H1 (cell line): ENCODE measurements around the gene GHRHR. TPM values are rescaled to one million over a fixed set of nuclear protein-coding genes. Genes with fewer than 3 reads are reported as not detected.

Experiments used
- ZNF274 ChIP-seq: IDR thresholded peaks from 2 replicates; pipeline ENCODE4 v1.7.0; 2012; ENCODE audit warnings: low read length, borderline replicate concordance; ENCODE audit errors: extremely low read depth
- polyA plus RNA-seq, 7 experiments: library from polyadenylated mRNA; depleted of rRNA in 3 of 7; stranded (reverse) in 5 of 7; unstranded in 2 of 7; fragments of >200 nt in 5 of 7; fragments of 200-250 nt in 2 of 7; gene quantifications; 1 replicate in 5 of 7; 2 replicates in 1 of 7; 4 replicates in 1 of 7; pipeline versions ENCODE4 v1.2.1 to v1.2.3, GENCODE V29; 2011 to 2013; ENCODE audit warnings: missing spikeins in 2 of 7, mixed read lengths in 2 of 7
- total RNA-seq: library from RNA; stranded (reverse); fragmentation: NEBNext Ultra II Directional; extraction: Animal tissue kit (Norgen Biotek cat#: 25700); gene quantifications from 2 replicates; pipeline ENCODE4 v1.2.1, GENCODE V29; 2021
- TF ChIP-seq, protein P1 (sequence below): fragments of 300-600 bp; sonication (generic); IDR thresholded peaks from 2 replicates; pipeline ENCODE4 v1.7.1; 2012; ENCODE audit warnings: low read length, moderate library complexity, mild to moderate bottlenecking, inconsistent platforms; ENCODE audit not compliant: insufficient replicate concordance

Gene GHRHR
- total and polyA plus RNA-seq, 2 of the 8 experiments (the other 6 are each of a cell fraction or from before 2014, with no cell fraction given), result 0.60 to 6.5 TPM

DNA sequence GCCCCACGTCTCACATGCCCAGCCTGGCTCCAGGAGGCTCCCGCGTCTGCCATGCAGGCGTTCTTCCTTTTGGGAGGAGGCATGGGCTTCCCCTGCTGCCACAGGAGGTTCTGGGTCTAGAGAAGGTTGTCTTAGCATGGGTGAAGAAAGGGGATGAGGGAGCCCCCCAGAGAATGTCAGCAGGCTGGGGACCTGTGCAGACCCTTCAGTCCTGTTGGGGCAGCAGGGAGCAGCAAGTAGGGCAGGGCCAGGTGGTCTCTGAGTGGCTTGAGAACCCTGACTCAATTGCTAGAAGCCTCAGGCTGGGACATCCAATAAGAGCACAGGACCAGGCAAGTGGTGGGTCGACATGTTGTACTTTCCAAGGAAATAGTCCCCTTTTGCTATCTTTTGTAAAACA is 54.0 kb downstream of the GHRHR start (continued):
- TF ChIP-seq, protein P1, sequence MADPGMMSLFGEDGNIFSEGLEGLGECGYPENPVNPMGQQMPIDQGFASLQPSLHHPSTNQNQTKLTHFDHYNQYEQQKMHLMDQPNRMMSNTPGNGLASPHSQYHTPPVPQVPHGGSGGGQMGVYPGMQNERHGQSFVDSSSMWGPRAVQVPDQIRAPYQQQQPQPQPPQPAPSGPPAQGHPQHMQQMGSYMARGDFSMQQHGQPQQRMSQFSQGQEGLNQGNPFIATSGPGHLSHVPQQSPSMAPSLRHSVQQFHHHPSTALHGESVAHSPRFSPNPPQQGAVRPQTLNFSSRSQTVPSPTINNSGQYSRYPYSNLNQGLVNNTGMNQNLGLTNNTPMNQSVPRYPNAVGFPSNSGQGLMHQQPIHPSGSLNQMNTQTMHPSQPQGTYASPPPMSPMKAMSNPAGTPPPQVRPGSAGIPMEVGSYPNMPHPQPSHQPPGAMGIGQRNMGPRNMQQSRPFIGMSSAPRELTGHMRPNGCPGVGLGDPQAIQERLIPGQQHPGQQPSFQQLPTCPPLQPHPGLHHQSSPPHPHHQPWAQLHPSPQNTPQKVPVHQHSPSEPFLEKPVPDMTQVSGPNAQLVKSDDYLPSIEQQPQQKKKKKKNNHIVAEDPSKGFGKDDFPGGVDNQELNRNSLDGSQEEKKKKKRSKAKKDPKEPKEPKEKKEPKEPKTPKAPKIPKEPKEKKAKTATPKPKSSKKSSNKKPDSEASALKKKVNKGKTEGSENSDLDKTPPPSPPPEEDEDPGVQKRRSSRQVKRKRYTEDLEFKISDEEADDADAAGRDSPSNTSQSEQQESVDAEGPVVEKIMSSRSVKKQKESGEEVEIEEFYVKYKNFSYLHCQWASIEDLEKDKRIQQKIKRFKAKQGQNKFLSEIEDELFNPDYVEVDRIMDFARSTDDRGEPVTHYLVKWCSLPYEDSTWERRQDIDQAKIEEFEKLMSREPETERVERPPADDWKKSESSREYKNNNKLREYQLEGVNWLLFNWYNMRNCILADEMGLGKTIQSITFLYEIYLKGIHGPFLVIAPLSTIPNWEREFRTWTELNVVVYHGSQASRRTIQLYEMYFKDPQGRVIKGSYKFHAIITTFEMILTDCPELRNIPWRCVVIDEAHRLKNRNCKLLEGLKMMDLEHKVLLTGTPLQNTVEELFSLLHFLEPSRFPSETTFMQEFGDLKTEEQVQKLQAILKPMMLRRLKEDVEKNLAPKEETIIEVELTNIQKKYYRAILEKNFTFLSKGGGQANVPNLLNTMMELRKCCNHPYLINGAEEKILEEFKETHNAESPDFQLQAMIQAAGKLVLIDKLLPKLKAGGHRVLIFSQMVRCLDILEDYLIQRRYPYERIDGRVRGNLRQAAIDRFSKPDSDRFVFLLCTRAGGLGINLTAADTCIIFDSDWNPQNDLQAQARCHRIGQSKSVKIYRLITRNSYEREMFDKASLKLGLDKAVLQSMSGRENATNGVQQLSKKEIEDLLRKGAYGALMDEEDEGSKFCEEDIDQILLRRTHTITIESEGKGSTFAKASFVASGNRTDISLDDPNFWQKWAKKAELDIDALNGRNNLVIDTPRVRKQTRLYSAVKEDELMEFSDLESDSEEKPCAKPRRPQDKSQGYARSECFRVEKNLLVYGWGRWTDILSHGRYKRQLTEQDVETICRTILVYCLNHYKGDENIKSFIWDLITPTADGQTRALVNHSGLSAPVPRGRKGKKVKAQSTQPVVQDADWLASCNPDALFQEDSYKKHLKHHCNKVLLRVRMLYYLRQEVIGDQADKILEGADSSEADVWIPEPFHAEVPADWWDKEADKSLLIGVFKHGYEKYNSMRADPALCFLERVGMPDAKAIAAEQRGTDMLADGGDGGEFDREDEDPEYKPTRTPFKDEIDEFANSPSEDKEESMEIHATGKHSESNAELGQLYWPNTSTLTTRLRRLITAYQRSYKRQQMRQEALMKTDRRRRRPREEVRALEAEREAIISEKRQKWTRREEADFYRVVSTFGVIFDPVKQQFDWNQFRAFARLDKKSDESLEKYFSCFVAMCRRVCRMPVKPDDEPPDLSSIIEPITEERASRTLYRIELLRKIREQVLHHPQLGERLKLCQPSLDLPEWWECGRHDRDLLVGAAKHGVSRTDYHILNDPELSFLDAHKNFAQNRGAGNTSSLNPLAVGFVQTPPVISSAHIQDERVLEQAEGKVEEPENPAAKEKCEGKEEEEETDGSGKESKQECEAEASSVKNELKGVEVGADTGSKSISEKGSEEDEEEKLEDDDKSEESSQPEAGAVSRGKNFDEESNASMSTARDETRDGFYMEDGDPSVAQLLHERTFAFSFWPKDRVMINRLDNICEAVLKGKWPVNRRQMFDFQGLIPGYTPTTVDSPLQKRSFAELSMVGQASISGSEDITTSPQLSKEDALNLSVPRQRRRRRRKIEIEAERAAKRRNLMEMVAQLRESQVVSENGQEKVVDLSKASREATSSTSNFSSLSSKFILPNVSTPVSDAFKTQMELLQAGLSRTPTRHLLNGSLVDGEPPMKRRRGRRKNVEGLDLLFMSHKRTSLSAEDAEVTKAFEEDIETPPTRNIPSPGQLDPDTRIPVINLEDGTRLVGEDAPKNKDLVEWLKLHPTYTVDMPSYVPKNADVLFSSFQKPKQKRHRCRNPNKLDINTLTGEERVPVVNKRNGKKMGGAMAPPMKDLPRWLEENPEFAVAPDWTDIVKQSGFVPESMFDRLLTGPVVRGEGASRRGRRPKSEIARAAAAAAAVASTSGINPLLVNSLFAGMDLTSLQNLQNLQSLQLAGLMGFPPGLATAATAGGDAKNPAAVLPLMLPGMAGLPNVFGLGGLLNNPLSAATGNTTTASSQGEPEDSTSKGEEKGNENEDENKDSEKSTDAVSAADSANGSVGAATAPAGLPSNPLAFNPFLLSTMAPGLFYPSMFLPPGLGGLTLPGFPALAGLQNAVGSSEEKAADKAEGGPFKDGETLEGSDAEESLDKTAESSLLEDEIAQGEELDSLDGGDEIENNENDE, result no peak
- no peak for TF ChIP-seq ZNF274
